HG03432 (cell line): ENCODE measurements around the gene KCNJ10.
A peak's percentile ranks its signal among the peaks of the same experiment; 100 is the strongest.

Experiments
- ATAC-seq: cut with Tn5 transposase; IDR thresholded peaks from one replicate; pipeline ENCODE4 v1.9.1; 2021; ENCODE audit warnings: mild to moderate bottlenecking, moderate library complexity; ENCODE audit not compliant: unreplicated experiment

KCNJ10 gene

GRCh38 chr1:160099716-160100375, 29.9 kb upstream of the KCNJ10 start:
- ATAC-seq = no peak

GRCh38 chr1:160098852-160099561, 29.0 kb upstream of the KCNJ10 start:
- peak; percentile 83 for ATAC-seq

DNA sequence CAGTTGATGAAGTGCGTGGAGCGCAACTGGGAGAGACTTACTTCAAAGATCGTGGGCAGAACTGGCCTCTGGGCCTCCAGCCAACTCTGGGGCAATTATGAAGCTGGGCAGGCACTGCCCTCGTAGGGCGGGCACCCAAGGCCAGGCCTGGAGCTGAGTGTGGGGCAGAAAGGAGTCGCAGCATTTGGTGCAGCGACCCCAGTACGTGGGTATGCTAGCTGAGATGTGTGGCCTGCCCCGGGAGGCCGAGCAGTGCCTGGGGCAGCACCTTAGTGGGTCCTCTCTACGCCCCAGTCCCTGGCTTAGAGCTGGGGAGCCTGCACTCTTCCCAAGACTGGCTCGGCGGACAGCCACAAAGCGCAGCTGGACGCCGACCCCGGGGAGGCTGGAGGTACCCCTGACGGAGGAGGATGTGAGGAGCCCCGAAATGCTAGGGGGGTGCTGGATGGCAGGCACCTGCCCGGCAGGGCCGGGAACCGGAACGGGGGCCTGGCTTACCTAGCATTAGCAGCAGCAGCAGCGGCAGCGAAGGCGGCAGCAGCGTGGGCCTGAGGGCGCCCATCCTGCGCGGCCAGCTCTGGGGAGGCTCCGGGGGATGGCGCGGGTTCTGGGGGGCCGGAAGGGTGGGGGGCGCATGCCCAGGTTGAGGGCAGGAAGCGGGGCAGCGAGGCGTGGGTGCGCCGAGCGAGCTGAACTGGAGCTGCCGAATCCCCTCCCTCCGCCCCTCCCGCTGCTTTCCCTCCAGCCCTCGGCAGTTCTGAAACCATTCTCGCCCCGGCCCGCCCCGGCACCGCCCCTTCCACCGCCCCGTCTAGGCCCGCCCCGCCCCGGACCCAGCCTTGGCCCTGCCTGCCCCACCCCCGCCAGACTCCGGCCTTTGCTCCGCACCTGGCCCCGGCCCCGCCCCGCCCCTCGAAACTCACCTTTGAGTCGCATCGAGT, 28.2 kb upstream of the KCNJ10 start, which contains the start of gene IGSF8:
TSS of gene IGSF8 (minus strand) at position 709 of the 941 bp plus-strand sequence. CDS start at position 562, 147 bp downstream.
- ATAC-seq = peak; percentile 59

- no peak for ATAC-seq
Measured at GRCh38 chr1:160097151-160097910, 27.4 kb upstream of the KCNJ10 start.

DNA sequence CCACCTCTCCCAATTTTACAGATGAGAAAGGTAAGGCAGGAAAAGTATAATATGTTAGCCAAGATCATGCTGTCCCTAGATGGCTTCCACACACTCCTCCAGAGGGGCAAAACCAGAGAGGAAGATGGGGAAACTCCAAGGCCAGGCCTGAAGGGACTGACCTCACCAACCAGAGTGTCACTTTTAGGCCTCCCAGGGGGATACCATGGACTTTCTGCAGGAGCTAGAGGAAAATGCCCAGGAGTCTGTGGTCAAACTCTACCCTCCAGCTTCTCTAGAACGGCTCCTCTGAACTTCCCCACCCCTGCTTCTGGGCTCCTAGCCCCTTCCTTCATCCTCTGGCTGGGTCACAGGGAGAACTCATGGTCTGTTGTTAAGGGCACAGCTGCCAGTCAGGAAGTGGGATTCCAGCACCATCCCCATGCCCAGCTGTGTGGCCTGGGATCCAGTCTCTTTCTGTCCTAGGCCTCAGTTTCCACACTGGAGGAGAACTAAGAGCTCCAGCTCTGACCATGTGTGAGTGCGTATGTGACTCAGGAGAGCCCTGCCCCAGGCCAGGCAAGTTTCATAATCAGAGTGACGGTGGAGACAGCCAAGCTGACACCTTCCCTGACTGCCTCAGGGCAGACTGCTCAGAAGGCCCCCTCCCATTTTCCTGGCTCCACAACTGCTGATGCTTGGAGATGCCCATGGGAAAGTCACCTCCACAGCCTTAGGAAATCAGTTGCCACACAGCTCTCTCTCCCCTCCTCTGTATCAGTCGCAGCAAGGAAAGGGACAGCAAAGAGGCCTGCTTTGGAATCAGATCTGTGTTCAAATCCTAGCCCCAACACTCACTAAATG, 26.5 kb upstream of the KCNJ10 start:
- no peak for ATAC-seq

GRCh38 chr1:160095382-160096105, 25.6 kb upstream of the KCNJ10 start:
- ATAC-seq = no peak

DNA sequence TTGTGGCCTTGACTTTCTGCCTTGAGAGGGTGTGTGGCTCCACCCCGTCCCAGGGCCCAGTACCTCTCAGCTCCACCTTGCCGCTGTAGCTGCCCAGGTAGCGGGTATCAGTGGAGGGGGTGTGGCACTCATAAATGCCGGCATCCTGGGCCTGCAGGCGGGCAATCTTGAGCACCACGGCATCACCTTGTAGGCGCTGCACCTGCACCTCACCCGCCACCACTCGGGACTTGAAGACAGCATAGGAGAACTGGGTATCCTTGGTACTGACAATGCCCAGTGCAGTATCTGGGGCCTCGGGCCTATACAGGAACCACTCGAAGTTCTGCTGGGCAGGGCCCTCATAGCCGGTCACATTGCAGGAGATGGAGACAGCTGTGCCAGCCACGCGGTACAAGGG, 24.8 kb upstream of the KCNJ10 start:
- no peak for ATAC-seq

- ATAC-seq = no peak
Measured at GRCh38 chr1:160094291-160094625, 24.3 kb upstream of the KCNJ10 start.

- ATAC-seq = no peak
Measured at GRCh38 chr1:160093624-160094290, 23.8 kb upstream of the KCNJ10 start.

DNA sequence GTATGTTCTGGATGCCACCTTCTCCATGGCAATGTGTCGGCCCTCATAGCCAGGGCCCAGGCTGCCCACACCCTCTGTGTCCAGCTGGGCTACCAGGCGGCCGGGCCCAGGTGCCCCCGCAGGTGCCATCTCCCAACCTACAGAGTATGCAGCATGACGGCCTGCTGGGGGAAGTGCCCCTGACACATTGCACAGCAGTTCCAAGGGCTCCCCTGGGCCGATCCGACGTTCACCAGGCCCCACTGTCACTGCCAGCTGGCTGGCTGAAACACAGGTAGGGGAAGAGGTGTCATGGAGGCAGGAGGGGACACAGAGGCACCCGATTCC, 23.1 kb upstream of the KCNJ10 start:
- ATAC-seq = no peak

DNA sequence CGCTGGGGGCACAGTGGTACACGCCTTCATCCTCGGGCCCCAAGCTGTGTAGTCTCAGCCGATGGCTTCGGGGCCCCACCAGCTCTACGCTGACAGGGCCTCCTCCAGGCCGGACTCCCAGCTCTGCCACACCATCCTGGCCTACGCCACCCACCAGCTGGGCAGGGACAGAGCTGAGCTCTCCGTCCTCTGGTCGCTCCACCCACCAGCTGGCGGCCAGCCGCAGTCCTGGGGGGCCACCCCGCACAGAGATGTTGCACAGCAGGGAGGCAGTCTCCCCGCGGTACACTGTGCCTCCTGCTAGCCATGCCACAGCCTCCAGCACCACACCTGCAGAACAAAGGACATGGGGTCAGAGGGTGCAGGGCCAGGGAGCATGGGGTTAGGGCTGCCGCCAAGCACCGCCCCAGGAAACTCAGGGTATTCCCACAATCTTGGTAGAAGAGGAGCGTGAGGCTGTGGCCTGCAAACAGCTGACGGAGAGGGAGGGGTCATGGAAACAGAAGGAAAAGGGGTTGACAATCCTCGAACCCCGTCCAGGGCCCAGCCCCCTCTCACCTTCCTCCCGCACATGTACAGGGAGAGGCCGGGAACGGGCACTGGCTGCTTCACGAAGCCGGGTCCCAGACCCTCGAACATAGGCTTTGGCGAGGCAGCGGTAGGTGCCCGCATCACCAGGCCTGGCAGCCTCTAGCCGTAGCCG, 22.6 kb upstream of the KCNJ10 start:
- no peak for ATAC-seq

DNA sequence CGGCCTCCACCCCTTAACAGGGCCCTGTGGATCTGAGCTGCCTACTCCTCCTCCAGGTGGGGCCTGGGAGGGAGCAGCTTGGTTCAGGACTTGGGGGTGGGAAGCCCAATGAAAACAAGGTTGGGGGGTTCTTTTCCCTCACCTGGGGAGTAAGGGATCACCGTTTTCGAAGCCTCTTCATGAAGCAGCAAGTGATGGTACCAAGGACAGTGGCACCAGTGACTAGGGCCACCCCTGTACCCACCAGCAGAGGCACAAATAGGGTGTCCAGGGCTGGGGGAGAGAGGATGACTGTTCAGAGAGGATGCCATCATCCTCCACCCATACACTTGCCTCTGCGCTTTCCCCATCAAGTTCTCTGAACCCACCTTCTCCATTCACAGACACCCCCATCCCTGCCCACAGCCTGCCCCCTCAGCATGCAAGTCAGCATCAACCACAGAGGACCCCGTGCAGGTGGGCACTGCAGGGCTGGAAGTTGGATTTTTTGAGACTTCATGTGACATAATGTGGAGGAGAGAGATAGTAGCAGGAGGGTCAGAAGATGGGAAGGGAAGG, 21.8 kb upstream of the KCNJ10 start:
- no peak for ATAC-seq

GRCh38 chr1:160090760-160091159, 20.8 kb upstream of the KCNJ10 start:
- no peak for ATAC-seq

DNA sequence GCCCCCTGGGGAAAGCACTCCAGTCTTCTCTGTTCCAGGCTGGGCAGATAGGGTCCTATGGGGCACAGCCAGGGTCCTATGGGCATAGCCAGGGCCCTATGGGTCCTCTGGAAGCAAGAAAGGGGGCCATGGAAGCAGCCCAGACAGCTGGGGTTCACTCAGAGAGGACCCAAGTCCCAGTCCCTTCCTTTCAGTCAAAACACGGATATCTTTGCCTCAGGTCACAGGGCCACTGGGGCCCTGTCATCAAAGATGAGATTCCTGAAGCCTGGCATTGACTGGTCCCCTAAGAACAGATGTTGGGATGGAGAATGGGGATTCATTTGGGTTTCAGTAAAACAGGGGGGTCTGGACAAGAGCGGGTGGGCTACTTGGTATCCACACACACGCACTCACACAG, 19.9 kb upstream of the KCNJ10 start:
- no peak for ATAC-seq

GRCh38 chr1:160087118-160087662, 17.2 kb upstream of the KCNJ10 start:
- ATAC-seq = no peak

GRCh38 chr1:160086456-160086892, 16.5 kb upstream of the KCNJ10 start:
- ATAC-seq = no peak

DNA sequence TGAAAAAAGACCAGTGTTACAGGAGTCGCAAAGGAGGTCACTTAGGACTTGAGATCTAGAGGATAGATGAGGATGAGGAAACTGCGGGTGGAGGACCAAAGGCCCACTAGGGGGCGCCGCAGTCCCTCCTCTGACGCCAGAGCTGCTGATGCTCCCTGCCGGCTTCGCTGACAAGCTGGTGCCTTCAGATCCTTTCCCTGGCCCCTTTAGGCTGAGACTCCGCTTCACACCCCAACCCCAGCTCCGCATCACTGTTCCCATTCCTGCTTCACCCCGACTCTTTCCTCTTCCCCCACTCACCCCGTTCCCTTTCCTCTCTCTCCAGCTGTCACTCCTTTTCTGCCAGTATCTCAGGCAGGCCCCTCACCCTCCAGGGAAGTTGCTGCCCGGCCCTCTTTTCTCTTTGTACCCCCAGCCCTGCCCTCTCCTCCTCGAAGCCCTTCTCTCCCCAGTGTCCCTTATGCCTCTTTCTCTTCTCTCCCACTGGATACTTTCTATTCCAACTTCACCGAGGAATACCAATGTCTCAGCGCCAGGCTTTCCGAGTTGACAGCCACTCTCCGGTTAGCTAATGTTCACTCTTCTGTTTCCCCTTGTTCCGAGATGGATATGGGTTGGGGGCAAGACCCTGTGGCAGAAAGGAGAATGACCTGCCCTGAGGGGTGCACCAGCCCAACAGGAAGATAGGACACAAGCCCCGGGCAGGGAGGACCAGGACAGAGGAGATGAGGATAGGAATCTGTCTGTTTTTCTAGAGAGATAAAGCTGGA, 15.9 kb upstream of the KCNJ10 start:
- ATAC-seq = peak; percentile 66
